Posterior cingulate gyrus (tissue), 11 donors: ENCODE measurements around the gene SS18L1.
A peak's percentile ranks its signal among the peaks of the same experiment; 100 is the strongest.

ENCODE experiments used
- DNase-seq, 10 donors: peaks; one replicate each; pipeline versions ENCODE4 v3.0.0 to v3.0.0-alpha.2; 2020 to 2021; ENCODE audit warnings: mixed read lengths in 3 of 10
- intact Hi-C: fragments of 100-400 bp; cut with DNase I; formaldehyde crosslinking; loops from one replicate; pipeline ENCODE4 v1.15.1; 2023

SS18L1 gene

GRCh38 chr20:62119591-62120364 is 23.8 kb upstream of the SS18L1 start:
- DNase-seq = peak in 1 of 10 donors; percentile 33
- intact Hi-C loops = loop anchor here (5.0 to 10.0 kb wide), 2 partner anchors 107 to 115 kb away; partner anchors contain the start of gene OSBPL2

GRCh38 chr20:62120365-62120762 is 23.2 kb upstream of the SS18L1 start:
- intact Hi-C loops = loop anchor here (5.0 to 10.0 kb wide), 2 partner anchors 108 to 114 kb away; partner anchors contain the start of gene OSBPL2
- DNase-seq = no peak

- intact Hi-C loops = loop anchor here (5.0 to 10.0 kb wide), 2 partner anchors 109 to 114 kb away; partner anchors contain the start of gene OSBPL2
Measured at GRCh38 chr20:62120990-62121775, 22.4 kb upstream of the SS18L1 start.

GRCh38 chr20:62121776-62122653 is 21.6 kb upstream of the SS18L1 start, which contains the start of gene LSM14B:
Gene LSM14B (plus strand): TSS chr20:62122475. CDS start chr20:62122667, 192 bp downstream.
- intact Hi-C loops = loop anchor here (1.0 to 10.0 kb wide), 4 partner anchors 21 to 113 kb away; partner anchors contain the start of genes OSBPL2, PSMA7 and SS18L1
- DNase-seq = peak; percentile 85 to 99 (median 93)

More at GRCh38 chr20:62120990-62121775, 22.4 kb upstream of the SS18L1 start:
- DNase-seq = peak in 1 of 10 donors; percentile 82

GRCh38 chr20:62122654-62123449 is 20.7 kb upstream of the SS18L1 start:
- peak in 3 of 10 donors; percentile 17 to 87 (median 79) for DNase-seq
- intact Hi-C loops = loop anchor here (1.0 to 10.0 kb wide), 4 partner anchors 20 to 112 kb away; partner anchors contain the start of genes OSBPL2, PSMA7 and SS18L1

GRCh38 chr20:62123450-62124118 is 20.0 kb upstream of the SS18L1 start:
- intact Hi-C loops = loop anchor here (5.0 to 10.0 kb wide), 2 partner anchors 111 kb away; partner anchors contain the start of gene OSBPL2
- DNase-seq = no peak

- intact Hi-C loops = loop anchor here (10.0 kb wide), 1 partner anchor 109 kb away; the partner anchor contains the start of gene OSBPL2
- DNase-seq = no peak
Measured at GRCh38 chr20:62126141-62126540, 17.4 kb upstream of the SS18L1 start.

GRCh38 chr20:62127799-62128198 is 15.8 kb upstream of the SS18L1 start:
- intact Hi-C loops = loop anchor here (10.0 kb wide), 1 partner anchor 107 kb away; the partner anchor contains the start of gene OSBPL2
- no peak for DNase-seq

GRCh38 chr20:62128502-62128901 is 15.1 kb upstream of the SS18L1 start:
- intact Hi-C loops = loop anchor here (10.0 kb wide), 1 partner anchor 106 kb away; the partner anchor contains the start of gene OSBPL2

GRCh38 chr20:62129731-62130531 is 13.6 kb upstream of the SS18L1 start:
- intact Hi-C loops = loop anchor here (10.0 kb wide), 1 partner anchor 105 kb away; the partner anchor contains the start of gene OSBPL2
- DNase-seq = no peak

More at GRCh38 chr20:62128502-62128901, 15.1 kb upstream of the SS18L1 start:
- DNase-seq = no peak

GRCh38 chr20:62131560-62132320 is 11.8 kb upstream of the SS18L1 start:
- peak in 1 of 10 donors; percentile 83 for DNase-seq
- intact Hi-C loops = no loop called here

GRCh38 chr20:62132421-62132820 is 11.1 kb upstream of the SS18L1 start:
- intact Hi-C loops = no loop called here
- DNase-seq = peak in 2 of 10 donors; percentile 35 to 88

- intact Hi-C loops = no loop called here
- DNase-seq = peak in 2 of 10 donors; percentile 74 to 82
Measured at GRCh38 chr20:62133051-62133845, 10.3 kb upstream of the SS18L1 start.

- DNase-seq = no peak
- intact Hi-C loops = no loop called here
Measured at GRCh38 chr20:62133864-62134263, 9.7 kb upstream of the SS18L1 start.

GRCh38 chr20:62134735-62135231 is 8.8 kb upstream of the SS18L1 start:
- intact Hi-C loops = no loop called here
- DNase-seq = no peak
